ENCODE data around the gene PPP1R27. TPM values are rescaled to one million over a fixed set of nuclear protein-coding genes. Genes with fewer than 3 reads are reported as not detected.

The PPP1R27 gene
- total RNA-seq, 1 donor from 2014 or later = 0.17 TPM

GRCh38 chr17:81844887-81845286, 10.0 kb upstream of the PPP1R27 start:
- DNase-seq (ENCODE audit: low read depth) = no peak
- no peak overlapping the region for H3K4me3 ChIP-seq (ENCODE audit: low read depth, low read length)
- no peak for TF ChIP-seq CTCF (conservative IDR thresholded peaks at IDR 0.05; ENCODE audit: low read depth, low read length)

- no peak for TF ChIP-seq CTCF (conservative IDR thresholded peaks at IDR 0.05; ENCODE audit: low read depth, low read length)
- H3K4me3 ChIP-seq (ENCODE audit: low read depth, low read length) = no peak overlapping the region
- no peak for DNase-seq (ENCODE audit: low read depth)
These were observed 9.5 kb upstream of the PPP1R27 start for GRCh38 chr17:81844327-81844851.

- TF ChIP-seq CTCF (conservative IDR thresholded peaks at IDR 0.05; ENCODE audit: low read depth, low read length) = no peak
- DNase-seq (ENCODE audit: low read depth) = no peak
- H3K4me3 ChIP-seq (ENCODE audit: low read depth, low read length) = no peak overlapping the region
These were observed 9.0 kb upstream of the PPP1R27 start for GRCh38 chr17:81843713-81844326.

GRCh38 chr17:81842725-81843504, 8.1 kb upstream of the PPP1R27 start:
- no peak overlapping the region for H3K4me3 ChIP-seq (ENCODE audit: low read depth, low read length)
- no peak for TF ChIP-seq CTCF (conservative IDR thresholded peaks at IDR 0.05; ENCODE audit: low read depth, low read length)
- DNase-seq (ENCODE audit: low read depth) = no peak

GRCh38 chr17:81842378-81842724, 7.5 kb upstream of the PPP1R27 start:
- DNase-seq (ENCODE audit: low read depth) = no peak
- no peak overlapping the region for H3K4me3 ChIP-seq (ENCODE audit: low read depth, low read length)
- no peak for TF ChIP-seq CTCF (conservative IDR thresholded peaks at IDR 0.05; ENCODE audit: low read depth, low read length)

GRCh38 chr17:81841866-81842265, 7.0 kb upstream of the PPP1R27 start:
- TF ChIP-seq CTCF (conservative IDR thresholded peaks at IDR 0.05; ENCODE audit: low read depth, low read length) = no peak
- no peak overlapping the region for H3K4me3 ChIP-seq (ENCODE audit: low read depth, low read length)
- DNase-seq (ENCODE audit: low read depth) = no peak
